ENCODE results near the gene KLHL7. TPM values are rescaled to one million over a fixed set of nuclear protein-coding genes. Genes with fewer than 3 reads are reported as not detected.

KLHL7 gene
- total RNA-seq, 4 donors from 2014 or later = 20.4 to 36.2 (median 30.8) TPM

DNA sequence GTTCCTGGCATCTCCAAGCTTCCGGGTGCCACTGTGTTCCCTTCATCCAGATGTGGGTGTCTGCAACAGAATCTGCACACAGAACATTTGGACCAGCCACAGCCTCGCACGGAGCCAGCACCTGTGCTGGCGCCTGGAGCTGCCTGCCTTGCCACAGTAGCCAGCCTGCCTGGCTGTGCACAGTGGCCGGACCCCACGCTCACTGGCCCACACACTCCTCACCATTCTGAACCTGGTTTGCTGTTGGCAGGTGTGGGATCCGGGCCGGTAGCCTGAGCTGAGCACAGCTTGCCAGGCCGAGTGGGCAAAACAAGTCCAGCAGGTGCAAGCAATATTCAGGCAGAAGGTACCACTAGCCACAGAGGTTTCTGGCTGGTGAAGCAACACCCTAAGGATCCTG, 7.6 kb upstream of the KLHL7 start:
- no peak overlapping the region for H3K27ac ChIP-seq (replicated peaks in 1 of 4)
- intact Hi-C loops (cut with DNase I) = no loop called here
- 94% methylated on average over 5 of the region's 9 CpGs for WGBS
- no peak for DNase-seq (ENCODE audit: extremely low spot score)
- TF ChIP-seq, protein P1, sequence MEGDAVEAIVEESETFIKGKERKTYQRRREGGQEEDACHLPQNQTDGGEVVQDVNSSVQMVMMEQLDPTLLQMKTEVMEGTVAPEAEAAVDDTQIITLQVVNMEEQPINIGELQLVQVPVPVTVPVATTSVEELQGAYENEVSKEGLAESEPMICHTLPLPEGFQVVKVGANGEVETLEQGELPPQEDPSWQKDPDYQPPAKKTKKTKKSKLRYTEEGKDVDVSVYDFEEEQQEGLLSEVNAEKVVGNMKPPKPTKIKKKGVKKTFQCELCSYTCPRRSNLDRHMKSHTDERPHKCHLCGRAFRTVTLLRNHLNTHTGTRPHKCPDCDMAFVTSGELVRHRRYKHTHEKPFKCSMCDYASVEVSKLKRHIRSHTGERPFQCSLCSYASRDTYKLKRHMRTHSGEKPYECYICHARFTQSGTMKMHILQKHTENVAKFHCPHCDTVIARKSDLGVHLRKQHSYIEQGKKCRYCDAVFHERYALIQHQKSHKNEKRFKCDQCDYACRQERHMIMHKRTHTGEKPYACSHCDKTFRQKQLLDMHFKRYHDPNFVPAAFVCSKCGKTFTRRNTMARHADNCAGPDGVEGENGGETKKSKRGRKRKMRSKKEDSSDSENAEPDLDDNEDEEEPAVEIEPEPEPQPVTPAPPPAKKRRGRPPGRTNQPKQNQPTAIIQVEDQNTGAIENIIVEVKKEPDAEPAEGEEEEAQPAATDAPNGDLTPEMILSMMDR (IDR thresholded peaks at IDR 0.05) = no peak
- no peak for TF ChIP-seq POLR2A (IDR thresholded peaks at IDR 0.05; ENCODE audit: low read depth)
- no peak for TF ChIP-seq EP300 (IDR thresholded peaks at IDR 0.05)
- no peak for TF ChIP-seq POLR2AphosphoS5 (IDR thresholded peaks at IDR 0.05)
- H3K27me3 ChIP-seq = no peaks in the 10 kb centered on the region
- no peak overlapping the region for H3K4me3 ChIP-seq
- H3K4me1 ChIP-seq = no peaks in the 10 kb centered on the region
- peaks cover 0 to 5% (median 2%) of the 10 kb centered on the region in 4 donors for H3K9me3 ChIP-seq
- H3K36me3 ChIP-seq = no peaks in the 10 kb centered on the region

- Histone ChIP-seq H3K36me3 (no peaks in the 10 kb centered on the region), H3K4me3 (no peak overlapping the region), H3K4me1 (no peaks in the 10 kb centered on the region), H3K9me3 (peaks cover 0 to 5% (median 2%) of the 10 kb centered on the region in 4 donors), H3K27me3 (no peaks in the 10 kb centered on the region), H3K27ac (replicated peaks in 1 of 4) (no peak overlapping the region)
- no peak for DNase-seq (ENCODE audit: extremely low spot score)
- 73% methylated on average over 2 of the region's 2 CpGs for WGBS
- intact Hi-C loops (cut with DNase I) = no loop called here
- TF ChIP-seq, protein P1 (IDR thresholded peaks at IDR 0.05) = no peak
- TF ChIP-seq EP300 (IDR thresholded peaks at IDR 0.05) (no peak), POLR2A (IDR thresholded peaks at IDR 0.05; ENCODE audit: low read depth) (no peak), POLR2AphosphoS5 (IDR thresholded peaks at IDR 0.05) (no peak)
Measured at GRCh38 chr7:23098460-23098859, 7.1 kb upstream of the KLHL7 start.

GRCh38 chr7:23100697-23101096, 4.9 kb upstream of the KLHL7 start:
- 52% methylated on average over 2 of the region's 2 CpGs for WGBS
- peaks cover 3 to 6% (median 4%) of the 10 kb centered on the region in 4 donors for H3K4me1 ChIP-seq
- TF ChIP-seq POLR2A (IDR thresholded peaks at IDR 0.05; ENCODE audit: low read depth) (no peak), EP300 (IDR thresholded peaks at IDR 0.05) (no peak), POLR2AphosphoS5 (IDR thresholded peaks at IDR 0.05) (no peak)
- TF ChIP-seq, protein P1 (IDR thresholded peaks at IDR 0.05) = no peak
- H3K9me3 ChIP-seq = peaks cover 0 to 5% (median under 1%) of the 10 kb centered on the region in 4 donors
- H3K4me3 ChIP-seq = no peak overlapping the region
- DNase-seq (ENCODE audit: extremely low spot score) = no peak
- intact Hi-C loops (cut with DNase I) = no loop called here
- H3K36me3 ChIP-seq = no peaks in the 10 kb centered on the region
- no peak overlapping the region for H3K27ac ChIP-seq (replicated peaks in 1 of 4)
- H3K27me3 ChIP-seq = no peaks in the 10 kb centered on the region

DNA sequence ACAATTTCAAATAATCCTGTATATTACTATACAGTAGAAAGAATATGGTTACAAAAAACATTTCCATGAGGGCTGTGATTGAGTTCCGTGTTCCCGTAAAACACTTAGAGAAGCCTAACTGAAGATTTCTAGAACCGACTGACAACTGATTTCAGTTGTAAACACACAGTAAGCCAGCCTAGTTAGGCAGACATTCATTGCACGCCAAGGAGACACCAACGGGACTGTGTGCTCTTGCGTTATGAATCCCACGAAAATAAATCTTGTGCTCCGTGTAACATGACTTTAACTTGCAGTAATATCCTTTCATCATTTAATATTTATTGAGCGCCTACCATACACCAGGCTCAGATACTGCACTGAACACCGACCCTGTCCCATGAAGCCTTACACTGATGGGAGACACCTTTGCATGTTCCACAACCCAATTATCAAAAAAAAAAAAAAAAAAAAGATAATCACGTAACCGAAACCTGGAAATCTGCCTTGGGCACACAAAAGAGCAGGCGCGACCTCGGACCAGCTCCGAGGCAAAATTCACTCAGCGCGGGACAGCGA, 420 bp upstream of the KLHL7 start:
- no peak for DNase-seq (ENCODE audit: extremely low spot score)
- H3K4me1 ChIP-seq = peaks cover 25 to 44% (median 40%) of the 10 kb centered on the region in 4 donors
- peaks cover 0 to 5% (median 0%) of the 10 kb centered on the region in 4 donors for H3K9me3 ChIP-seq
- intact Hi-C loops (cut with DNase I) = loop anchor here (2.0 kb wide), 1 partner anchor 76 kb away; no protein-coding TSS in a partner anchor
- H3K27ac ChIP-seq (replicated peaks in 1 of 4) = peak overlapping the region; percentile 90 to 98 (median 94)
- H3K27me3 ChIP-seq = no peaks in the 10 kb centered on the region
- WGBS = under 1% methylated on average over 19 of the region's 19 CpGs
- H3K36me3 ChIP-seq = no peaks in the 10 kb centered on the region
- no peak for TF ChIP-seq POLR2AphosphoS5 (IDR thresholded peaks at IDR 0.05)
- no peak for TF ChIP-seq EP300 (IDR thresholded peaks at IDR 0.05)
- TF ChIP-seq, protein P1 (IDR thresholded peaks at IDR 0.05) = no peak
- no peak for TF ChIP-seq POLR2A (IDR thresholded peaks at IDR 0.05; ENCODE audit: low read depth)
- peak overlapping the region; percentile 82 to 98 (median 92) for H3K4me3 ChIP-seq
